Uterus (tissue), 4 donors: ENCODE results near the gene TMEM130. TPM values are rescaled to one million over a fixed set of nuclear protein-coding genes. Genes with fewer than 3 reads are reported as not detected.

Source experiments
- DNase-seq, 2 donors: peaks; one replicate each; pipeline ENCODE4 v3.0.0-alpha.2; 2019 to 2020
- H3K27ac ChIP-seq, 2 donors: fragments of 200-600 bp; sonication (generic); 1 replicate in 1 of 2; 2 replicates in 1 of 2; pipeline ENCODE4 v1.5.1; 2016 to 2018
- H3K27me3 ChIP-seq, 2 donors: fragments of 200-600 bp; sonication (generic); one replicate each; pipeline ENCODE4 v1.5.1; 2018 to 2019; ENCODE audit warnings: control low read depth in 1 of 2
- H3K36me3 ChIP-seq, 2 donors: fragments of 200-600 bp; sonication (generic); one replicate each; pipeline ENCODE4 v1.5.1; 2019; ENCODE audit warnings: control low read depth in 1 of 2
- H3K4me1 ChIP-seq, 2 donors: fragments of 200-600 bp; sonication (generic); one replicate each; pipeline ENCODE4 v1.5.1; 2018 to 2019; ENCODE audit warnings: control low read depth in 1 of 2
- H3K4me3 ChIP-seq, 2 donors: fragments of 200-600 bp; sonication (generic); 1 replicate in 1 of 2; 2 replicates in 1 of 2; pipeline ENCODE4 v1.5.1; 2018 to 2019; ENCODE audit warnings: mild to moderate bottlenecking in 1 of 2
- H3K9me3 ChIP-seq, 2 donors: fragments of 200-600 bp; sonication (generic); one replicate each; pipeline ENCODE4 v1.5.1; 2019; ENCODE audit warnings: control low read depth in 1 of 2
- CTCF ChIP-seq, 4 experiments: fragments of 200-600 bp in 2 of 4; fragments of 450-650 bp in 2 of 4; sonication (generic) in 2 of 4; IDR thresholded peaks; one replicate each; pipeline ENCODE4 v1.5.1; 2016 to 2019; ENCODE audit warnings: antibody characterized with exemption in 4 of 4, mild to moderate bottlenecking in 2 of 4, moderate library complexity in 1 of 4
- POLR2A ChIP-seq, 2 donors: fragments of 450-650 bp; IDR thresholded peaks; one replicate each; pipeline ENCODE4 v1.6.1; 2016; ENCODE audit warnings: antibody characterized with exemption in 2 of 2, mild to moderate bottlenecking in 1 of 2, moderate library complexity in 1 of 2
- intact Hi-C: fragments of 100-400 bp; cut with DNase I; formaldehyde crosslinking; loops from one replicate; pipeline ENCODE4 v1.15.1; 2023; ENCODE audit warnings: low total_unique reads
- total RNA-seq, 4 donors: library from RNA; depleted of rRNA in 3 of 4; stranded (reverse); fragments of >200 nt in 3 of 4; gene quantifications; one replicate each; pipeline versions ENCODE4 v1.1.0 to v1.2.4, GENCODE V29; 2014 to 2023
- donor health status: DM: yes; HTN: yes; CAD: no.

TMEM130 gene
- total RNA-seq, 4 donors from 2014 or later: 3.5 to 3.9 TPM; not detected in 2

GRCh38 chr7:98862716-98863420 is 6.9 kb downstream of the TMEM130 start:
- Histone ChIP-seq H3K27me3 (no peaks in the 10 kb centered on the region), H3K36me3 (no peaks in the 10 kb centered on the region)

GRCh38 chr7:98862203-98862602 is 7.6 kb downstream of the TMEM130 start:
- DNase-seq: no peak
- Histone ChIP-seq H3K27me3 (no peaks in the 10 kb centered on the region), H3K4me1 (no peaks in the 10 kb centered on the region), H3K4me3 (no peak overlapping the region), H3K36me3 (no peaks in the 10 kb centered on the region), H3K9me3 (no peaks in the 10 kb centered on the region), H3K27ac (no peak overlapping the region)
- intact Hi-C loops: no loop called here
- TF ChIP-seq CTCF (IDR thresholded peaks at IDR 0.05): no peak
- no peak for TF ChIP-seq POLR2A (IDR thresholded peaks at IDR 0.05)

More at GRCh38 chr7:98862716-98863420, 6.9 kb downstream of the TMEM130 start:
- DNase-seq: no peak
- Histone ChIP-seq H3K27ac (no peak overlapping the region), H3K9me3 (no peaks in the 10 kb centered on the region), H3K4me1 (no peaks in the 10 kb centered on the region), H3K4me3 (no peak overlapping the region)
- intact Hi-C loops: no loop called here
- TF ChIP-seq CTCF (IDR thresholded peaks at IDR 0.05) (no peak), POLR2A (IDR thresholded peaks at IDR 0.05) (no peak)

- intact Hi-C loops: no loop called here
- TF ChIP-seq CTCF (IDR thresholded peaks at IDR 0.05): no peak
- no peak for TF ChIP-seq POLR2A (IDR thresholded peaks at IDR 0.05)
- H3K36me3 ChIP-seq: no peaks in the 10 kb centered on the region
- no peak overlapping the region for H3K4me3 ChIP-seq
- no peak for DNase-seq
- no peaks in the 10 kb centered on the region for H3K9me3 ChIP-seq
- no peaks in the 10 kb centered on the region for H3K27me3 ChIP-seq
- H3K27ac ChIP-seq: no peak overlapping the region
- no peaks in the 10 kb centered on the region for H3K4me1 ChIP-seq
Observed at GRCh38 chr7:98860071-98860470, 9.7 kb downstream of the TMEM130 start.

GRCh38 chr7:98855610-98856422 is 14.0 kb downstream of the TMEM130 start:
- no peak for TF ChIP-seq POLR2A (IDR thresholded peaks at IDR 0.05)
- TF ChIP-seq CTCF (IDR thresholded peaks at IDR 0.05): no peak
- Histone ChIP-seq H3K9me3 (no peaks in the 10 kb centered on the region), H3K36me3 (no peaks in the 10 kb centered on the region), H3K4me1 (no peaks in the 10 kb centered on the region), H3K27ac (no peak overlapping the region), H3K27me3 (no peaks in the 10 kb centered on the region), H3K4me3 (no peak overlapping the region)
- no peak for DNase-seq
- intact Hi-C loops: no loop called here

GRCh38 chr7:98852826-98853225 is 17.0 kb downstream of the TMEM130 start:
- Histone ChIP-seq H3K27ac (no peak overlapping the region), H3K4me3 (no peak overlapping the region), H3K9me3 (no peaks in the 10 kb centered on the region), H3K4me1 (no peaks in the 10 kb centered on the region), H3K27me3 (no peaks in the 10 kb centered on the region), H3K36me3 (no peaks in the 10 kb centered on the region)
- no peak for DNase-seq
- intact Hi-C loops: no loop called here
- TF ChIP-seq CTCF (IDR thresholded peaks at IDR 0.05) (no peak), POLR2A (IDR thresholded peaks at IDR 0.05) (no peak)
